Retina (tissue), 1 donor: Measurements from ENCODE around the gene FLT3.

Source experiments
- DNase-seq: peaks from one replicate; pipeline ENCODE4 v3.0.0-alpha.2; 2016

Gene FLT3

GRCh38 chr13:28001049-28001448 is 99.3 kb downstream of the FLT3 start:
- no peak for DNase-seq

- DNase-seq, result no peak
Observed at GRCh38 chr13:28000567-28000966, 99.8 kb downstream of the FLT3 start.

GRCh38 chr13:27997904-27998522 is 102.4 kb downstream of the FLT3 start:
- peak; percentile 39 for DNase-seq

GRCh38 chr13:27991881-27992280 is 108.5 kb downstream of the FLT3 start:
- DNase-seq, result no peak

GRCh38 chr13:27988520-27988919 is 111.9 kb downstream of the FLT3 start, which contains the start of gene URAD:
Gene URAD, minus strand, starts transcription at chr13:27988693. Its CDS starts 56 bp downstream, at chr13:27988637.
- no peak for DNase-seq

- no peak for DNase-seq
Observed at GRCh38 chr13:27985600-27985999, 114.8 kb downstream of the FLT3 start.

- DNase-seq, result no peak
Observed at GRCh38 chr13:27982361-27982760, 118.0 kb downstream of the FLT3 start.

- DNase-seq, result no peak
Observed at GRCh38 chr13:27981006-27981708, 119.2 kb downstream of the FLT3 start.

- peak; percentile 45 for DNase-seq
Observed at GRCh38 chr13:27980280-27980998, 119.9 kb downstream of the FLT3 start.

GRCh38 chr13:27979765-27980279 is 120.6 kb downstream of the FLT3 start:
- DNase-seq, result peak; percentile 36

GRCh38 chr13:27979001-27979643 is 121.3 kb downstream of the FLT3 start:
- DNase-seq, result no peak

GRCh38 chr13:27978301-27978968 is 121.9 kb downstream of the FLT3 start:
- no peak for DNase-seq

GRCh38 chr13:27977476-27978300 is 122.7 kb downstream of the FLT3 start:
- DNase-seq, result peak; percentile 66

GRCh38 chr13:27976362-27977091 is 123.8 kb downstream of the FLT3 start:
- no peak for DNase-seq

GRCh38 chr13:27975564-27976361 is 124.6 kb downstream of the FLT3 start:
- DNase-seq, result peak; percentile 59

GRCh38 chr13:27973961-27974662 is 126.3 kb downstream of the FLT3 start:
- no peak for DNase-seq

- no peak for DNase-seq
Observed at GRCh38 chr13:27973291-27973690, 127.1 kb downstream of the FLT3 start.

GRCh38 chr13:27972478-27972820 is 127.9 kb downstream of the FLT3 start:
- DNase-seq, result no peak

GRCh38 chr13:27971776-27972477 is 128.4 kb downstream of the FLT3 start:
- DNase-seq, result no peak
